Measurements from ENCODE around the gene SCN3A. TPM values are rescaled to one million over a fixed set of nuclear protein-coding genes. Genes with fewer than 3 reads are reported as not detected.

The SCN3A gene
- total RNA-seq, 1 experiment from 2014 or later: not detected

- Histone ChIP-seq H3K9me3 (ENCODE audit: control insufficient read depth, insufficient read depth, low read depth, low read length) (no peaks in the 10 kb centered on the region), H3K4me3 (ENCODE audit: low read depth in 2 of 2, low read length in 2 of 2) (no peak overlapping the region), H3K4me1 (ENCODE audit: control insufficient read depth, insufficient read depth, low read length) (no peaks in the 10 kb centered on the region), H3K27me3 (ENCODE audit: control insufficient read depth, insufficient read depth, low read length) (no peaks in the 10 kb centered on the region), H3K36me3 (ENCODE audit: control insufficient read depth, insufficient read depth, low read length) (no peaks in the 10 kb centered on the region), H3K27ac (ENCODE audit: low read length) (no peak overlapping the region)
- BruUV-seq (replicated peaks): no TSS peak
- in situ Hi-C loops (cut with HindIII; ENCODE audit: low pct_unique_long_range_greater_than_20kb, low sequenced_read_pairs): no loop called here
- POLR2A ChIA-PET: no interaction called here
- TF ChIP-seq CTCF (IDR thresholded peaks at IDR 0.05) (no peak), REST (IDR thresholded peaks at IDR 0.05; ENCODE audit: insufficient read depth in 1 of 2, low read depth in 2 of 2, low read length in 1 of 2) (no peak), TCF7L2 (IDR thresholded peaks at IDR 0.05; ENCODE audit: low read depth, low read length) (no peak), POLR2AphosphoS5 (IDR thresholded peaks at IDR 0.05; ENCODE audit: low read depth, low read length) (no peak), SIN3A (IDR thresholded peaks at IDR 0.05; ENCODE audit: borderline replicate concordance, insufficient read depth, low read depth, low read length) (no peak)
- intact Hi-C loops (cut with micrococcal nuclease; ENCODE audit: unreplicated experiment): no loop called here
- no peak for ATAC-seq
- no peak for DNase-seq (ENCODE audit: low read depth, low spot score)
- CTCF ChIA-PET: no interaction called here
Measured at GRCh38 chr2:165110394-165110793, 93.5 kb downstream of the SCN3A start.

DNA sequence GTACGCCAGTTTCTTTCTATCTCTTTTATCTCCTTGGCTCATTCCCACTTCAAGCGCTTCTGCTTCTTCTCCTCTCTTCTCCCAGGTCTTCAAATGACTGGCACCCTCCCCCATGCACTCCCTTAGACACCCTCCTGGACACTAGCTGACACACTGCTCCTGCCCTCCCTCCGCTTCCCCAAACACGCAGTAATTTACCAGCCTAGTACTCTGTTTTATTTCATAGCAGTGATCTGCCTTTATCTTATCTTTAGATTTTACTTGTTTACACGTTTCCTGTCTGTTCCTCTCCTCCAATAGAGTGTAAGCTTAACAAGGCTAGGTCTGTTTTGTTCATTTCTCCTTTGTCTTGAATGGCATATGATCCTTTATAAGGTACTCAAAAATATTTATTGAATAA lies 93.9 kb downstream of the SCN3A start:
- Histone ChIP-seq H3K27me3 (ENCODE audit: control insufficient read depth, insufficient read depth, low read length) (no peaks in the 10 kb centered on the region), H3K36me3 (ENCODE audit: control insufficient read depth, insufficient read depth, low read length) (no peaks in the 10 kb centered on the region), H3K4me3 (ENCODE audit: low read depth in 2 of 2, low read length in 2 of 2) (no peak overlapping the region), H3K9me3 (ENCODE audit: control insufficient read depth, insufficient read depth, low read depth, low read length) (no peaks in the 10 kb centered on the region), H3K27ac (ENCODE audit: low read length) (no peak overlapping the region), H3K4me1 (ENCODE audit: control insufficient read depth, insufficient read depth, low read length) (no peaks in the 10 kb centered on the region)
- BruUV-seq (replicated peaks): no TSS peak
- DNase-seq (ENCODE audit: low read depth, low spot score) (no peak), ATAC-seq (no peak)
- TF ChIP-seq TCF7L2 (IDR thresholded peaks at IDR 0.05; ENCODE audit: low read depth, low read length): no peak
- no peak for TF ChIP-seq CTCF (IDR thresholded peaks at IDR 0.05)
- ChIA-PET POLR2A (no interaction called here), CTCF (no interaction called here)
- in situ Hi-C loops (cut with HindIII; ENCODE audit: low pct_unique_long_range_greater_than_20kb, low sequenced_read_pairs): no loop called here
- intact Hi-C loops (cut with micrococcal nuclease; ENCODE audit: unreplicated experiment): no loop called here

DNA sequence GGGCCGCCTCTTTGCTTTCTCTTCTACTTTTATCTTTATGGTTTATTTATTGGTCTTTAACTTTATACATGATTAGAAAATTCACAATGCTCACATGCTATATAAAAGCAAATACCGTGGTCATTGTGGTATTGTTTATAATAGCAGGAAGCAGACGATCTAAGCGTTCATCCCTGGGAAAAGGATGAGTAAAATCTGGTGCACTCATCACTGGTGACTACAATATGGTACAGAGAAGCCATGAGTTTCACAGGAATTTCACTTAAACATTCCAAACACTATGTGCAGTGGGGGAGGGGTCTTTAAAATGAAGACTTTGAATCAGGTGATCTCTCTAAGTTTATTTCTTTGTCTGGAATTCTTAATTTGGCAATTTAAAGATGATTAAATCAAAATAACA lies 97.9 kb downstream of the SCN3A start:
- BruUV-seq (replicated peaks): no TSS peak
- no peaks in the 10 kb centered on the region for H3K9me3 ChIP-seq (ENCODE audit: control insufficient read depth, insufficient read depth, low read depth, low read length)
- CTCF ChIA-PET: no interaction called here
- no peak overlapping the region for H3K4me3 ChIP-seq (ENCODE audit: low read depth in 2 of 2, low read length in 2 of 2)
- POLR2A ChIA-PET: no interaction called here
- no peak overlapping the region for H3K27ac ChIP-seq (ENCODE audit: low read length)
- no peak for ATAC-seq
- DNase-seq (ENCODE audit: low read depth, low spot score): no peak
- no peaks in the 10 kb centered on the region for H3K36me3 ChIP-seq (ENCODE audit: control insufficient read depth, insufficient read depth, low read length)
- H3K27me3 ChIP-seq (ENCODE audit: control insufficient read depth, insufficient read depth, low read length): no peaks in the 10 kb centered on the region
- no peak for TF ChIP-seq REST (IDR thresholded peaks at IDR 0.05; ENCODE audit: insufficient read depth in 1 of 2, low read depth in 2 of 2, low read length in 1 of 2)
- TF ChIP-seq SIN3A (IDR thresholded peaks at IDR 0.05; ENCODE audit: borderline replicate concordance, insufficient read depth, low read depth, low read length): no peak
- no peak for TF ChIP-seq CTCF (IDR thresholded peaks at IDR 0.05)
- TF ChIP-seq POLR2AphosphoS5 (IDR thresholded peaks at IDR 0.05; ENCODE audit: low read depth, low read length): no peak
- no peak for TF ChIP-seq TCF7L2 (IDR thresholded peaks at IDR 0.05; ENCODE audit: low read depth, low read length)
- intact Hi-C loops (cut with micrococcal nuclease; ENCODE audit: unreplicated experiment) (no loop called here), in situ Hi-C loops (cut with HindIII; ENCODE audit: low pct_unique_long_range_greater_than_20kb, low sequenced_read_pairs) (no loop called here)
- no peaks in the 10 kb centered on the region for H3K4me1 ChIP-seq (ENCODE audit: control insufficient read depth, insufficient read depth, low read length)
